ENCODE measurements around the gene PSMB2. TPM values are rescaled to one million over a fixed set of nuclear protein-coding genes. Genes with fewer than 3 reads are reported as not detected.
A peak's percentile ranks its signal among the peaks of the same experiment; 100 is the strongest.

The PSMB2 gene
- total and polyA plus RNA-seq, 7 donors = 29.3 to 66.5 (median 32.1) TPM

DNA sequence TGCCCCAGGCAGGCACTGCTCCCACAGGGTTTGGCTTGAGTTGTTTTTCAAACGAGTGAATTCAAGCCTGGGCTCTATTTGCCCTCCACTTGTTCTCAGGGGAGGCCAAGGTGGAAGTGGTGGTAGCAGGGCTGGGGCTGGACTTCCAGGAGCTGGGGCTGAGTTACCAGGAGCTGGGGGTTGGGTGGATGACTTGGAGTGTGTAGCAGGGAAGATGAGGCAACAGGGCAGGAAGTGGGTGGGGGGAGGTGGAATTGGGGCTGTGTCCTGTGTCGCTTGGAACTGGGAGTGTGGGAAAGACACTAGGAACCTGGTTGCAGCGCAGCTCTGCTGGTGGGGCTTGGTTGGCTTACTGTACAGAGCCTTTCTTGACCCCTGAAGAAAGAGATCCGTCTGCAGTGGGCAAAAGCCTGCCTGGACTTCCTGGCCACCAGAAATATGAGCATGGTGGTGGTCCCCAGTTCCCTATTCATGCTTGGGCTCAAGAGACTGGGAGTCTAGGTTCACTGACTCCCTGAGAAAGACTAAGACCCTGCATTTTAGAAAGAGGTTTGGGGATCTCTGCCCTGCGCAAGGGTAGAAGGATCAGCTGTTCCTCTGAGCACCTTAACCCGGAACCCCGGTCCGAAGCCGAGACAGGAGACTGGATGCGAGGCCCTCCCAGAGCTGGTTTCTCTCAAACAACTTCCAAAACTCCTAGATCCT, 65.1 kb downstream of the PSMB2 start:
- Histone ChIP-seq H3K27ac (no peak overlapping the region), H3K36me3 (no peaks in the 10 kb centered on the region), H3K27me3 (peaks cover 37 to 75% (median 63%) of the 10 kb centered on the region in 3 donors), H3K9me3 (no peaks in the 10 kb centered on the region), H3K4me1 (peaks cover 0 to 36% (median 32%) of the 10 kb centered on the region in 4 donors), H3K4me3 (peak overlapping the region in 2 of 4 donors; percentile 44 to 55)
- intact Hi-C loops (cut with DNase I) = no loop called here
- 69 to 88% methylated on average over 10 of the region's 10 CpGs for WGBS, 2 donors
- DNase-seq = no peak
- TF ChIP-seq, protein P1, sequence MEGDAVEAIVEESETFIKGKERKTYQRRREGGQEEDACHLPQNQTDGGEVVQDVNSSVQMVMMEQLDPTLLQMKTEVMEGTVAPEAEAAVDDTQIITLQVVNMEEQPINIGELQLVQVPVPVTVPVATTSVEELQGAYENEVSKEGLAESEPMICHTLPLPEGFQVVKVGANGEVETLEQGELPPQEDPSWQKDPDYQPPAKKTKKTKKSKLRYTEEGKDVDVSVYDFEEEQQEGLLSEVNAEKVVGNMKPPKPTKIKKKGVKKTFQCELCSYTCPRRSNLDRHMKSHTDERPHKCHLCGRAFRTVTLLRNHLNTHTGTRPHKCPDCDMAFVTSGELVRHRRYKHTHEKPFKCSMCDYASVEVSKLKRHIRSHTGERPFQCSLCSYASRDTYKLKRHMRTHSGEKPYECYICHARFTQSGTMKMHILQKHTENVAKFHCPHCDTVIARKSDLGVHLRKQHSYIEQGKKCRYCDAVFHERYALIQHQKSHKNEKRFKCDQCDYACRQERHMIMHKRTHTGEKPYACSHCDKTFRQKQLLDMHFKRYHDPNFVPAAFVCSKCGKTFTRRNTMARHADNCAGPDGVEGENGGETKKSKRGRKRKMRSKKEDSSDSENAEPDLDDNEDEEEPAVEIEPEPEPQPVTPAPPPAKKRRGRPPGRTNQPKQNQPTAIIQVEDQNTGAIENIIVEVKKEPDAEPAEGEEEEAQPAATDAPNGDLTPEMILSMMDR (IDR thresholded peaks at IDR 0.05) = no peak
- no peak for TF ChIP-seq POLR2AphosphoS5 (IDR thresholded peaks at IDR 0.05)
- TF ChIP-seq EP300 (IDR thresholded peaks at IDR 0.05) = no peak
- TF ChIP-seq POLR2A (IDR thresholded peaks at IDR 0.05) = no peak

DNA sequence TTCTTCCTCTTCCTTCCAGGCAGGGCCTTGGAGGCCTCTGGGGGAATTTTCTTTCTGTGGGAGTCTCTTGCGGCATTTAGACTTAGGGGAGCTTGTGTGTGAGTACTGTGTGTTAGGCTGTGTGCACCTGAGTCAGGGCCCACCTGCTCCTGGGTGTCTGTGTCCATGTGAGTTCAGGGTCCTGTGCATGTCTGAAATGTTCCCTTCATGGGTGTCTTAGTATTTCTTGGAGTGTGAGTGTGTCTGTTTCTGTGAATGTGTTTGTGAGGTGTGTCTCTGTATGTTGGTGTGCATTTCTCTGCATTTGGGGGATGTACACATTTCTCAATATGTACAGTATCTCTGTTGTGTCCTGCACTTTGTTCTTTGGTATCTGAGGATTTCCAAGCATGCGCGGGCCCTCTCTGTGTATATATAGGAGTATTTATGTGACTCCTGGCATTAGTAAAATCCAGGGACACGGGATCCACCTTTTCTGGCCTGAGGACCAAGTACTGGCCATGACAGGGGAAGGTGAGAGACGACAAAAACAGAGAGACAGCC, 65.8 kb downstream of the PSMB2 start:
- WGBS, 2 donors = 87 to 94% methylated on average over 5 of the region's 5 CpGs
- intact Hi-C loops (cut with DNase I) = no loop called here
- H3K36me3 ChIP-seq = no peaks in the 10 kb centered on the region
- TF ChIP-seq POLR2A (IDR thresholded peaks at IDR 0.05) = no peak
- no peak for TF ChIP-seq POLR2AphosphoS5 (IDR thresholded peaks at IDR 0.05)
- TF ChIP-seq, protein P1 (IDR thresholded peaks at IDR 0.05) = no peak
- no peak for TF ChIP-seq EP300 (IDR thresholded peaks at IDR 0.05)
- H3K4me1 ChIP-seq = peaks cover 0 to 36% (median 32%) of the 10 kb centered on the region in 4 donors
- no peak overlapping the region for H3K4me3 ChIP-seq
- peaks cover 37 to 82% (median 67%) of the 10 kb centered on the region in 3 donors for H3K27me3 ChIP-seq
- no peak for DNase-seq
- H3K27ac ChIP-seq = no peak overlapping the region
- no peaks in the 10 kb centered on the region for H3K9me3 ChIP-seq

DNA sequence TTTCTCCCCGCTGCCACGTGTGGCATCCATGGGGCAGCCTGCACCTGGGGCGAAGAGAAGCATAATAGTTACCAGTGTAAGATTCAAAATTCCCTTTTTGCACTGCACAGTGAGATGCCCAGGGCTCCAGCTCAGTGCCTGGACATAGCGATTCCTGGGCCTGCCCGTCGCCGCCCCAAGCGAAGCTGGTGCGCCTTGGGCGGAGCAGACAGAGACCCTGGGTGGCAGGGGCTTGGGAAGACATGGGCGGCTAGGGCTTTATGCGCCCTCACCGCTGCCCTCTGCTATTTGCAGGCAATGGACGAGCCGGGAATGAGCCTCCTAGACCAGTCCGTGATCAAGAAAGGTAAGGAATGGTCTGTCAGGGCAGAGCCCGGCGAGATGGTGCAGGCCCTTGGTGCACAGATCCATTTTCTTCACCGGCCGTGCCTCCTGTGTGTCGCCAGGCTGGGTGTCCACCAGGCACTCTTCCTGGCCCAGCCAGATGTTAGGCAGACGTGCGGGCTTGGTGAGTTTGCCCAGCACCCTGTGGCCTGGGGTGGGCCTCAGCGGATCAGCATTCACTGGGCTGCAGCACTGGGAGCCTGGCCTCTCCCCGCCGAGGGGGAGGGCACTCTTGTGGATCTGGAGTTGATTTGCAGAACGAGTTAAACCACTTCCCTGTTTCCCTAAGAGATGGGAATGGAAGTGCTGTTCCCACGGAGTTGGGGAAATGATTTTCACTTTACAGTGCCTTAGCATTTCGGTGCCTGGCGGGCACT, 66.5 kb downstream of the PSMB2 start:
- TF ChIP-seq POLR2A (IDR thresholded peaks at IDR 0.05) (no peak), EP300 (IDR thresholded peaks at IDR 0.05) (no peak), POLR2AphosphoS5 (IDR thresholded peaks at IDR 0.05) (no peak)
- TF ChIP-seq, protein P1 (IDR thresholded peaks at IDR 0.05) = no peak
- H3K9me3 ChIP-seq = no peaks in the 10 kb centered on the region
- H3K27me3 ChIP-seq = peaks cover 37 to 89% (median 73%) of the 10 kb centered on the region in 3 donors
- peaks cover 0 to 36% (median 32%) of the 10 kb centered on the region in 4 donors for H3K4me1 ChIP-seq
- intact Hi-C loops (cut with DNase I) = no loop called here
- no peak overlapping the region for H3K27ac ChIP-seq
- 66 to 80% methylated on average over 30 of the region's 30 CpGs for WGBS, 2 donors
- no peaks in the 10 kb centered on the region for H3K36me3 ChIP-seq
- no peak overlapping the region for H3K4me3 ChIP-seq
- no peak for DNase-seq

- H3K27me3 ChIP-seq = peaks cover 37 to 93% (median 73%) of the 10 kb centered on the region in 3 donors
- no peaks in the 10 kb centered on the region for H3K36me3 ChIP-seq
- WGBS, 2 donors = 33 to 75% methylated on average over 48 of the region's 48 CpGs
- no peaks in the 10 kb centered on the region for H3K9me3 ChIP-seq
- DNase-seq = no peak
- TF ChIP-seq POLR2A (IDR thresholded peaks at IDR 0.05) (no peak), EP300 (IDR thresholded peaks at IDR 0.05) (no peak), POLR2AphosphoS5 (IDR thresholded peaks at IDR 0.05) (no peak)
- TF ChIP-seq, protein P1 (IDR thresholded peaks at IDR 0.05) = no peak
- H3K27ac ChIP-seq = no peak overlapping the region
- intact Hi-C loops (cut with DNase I) = no loop called here
- peaks cover 0 to 36% (median 32%) of the 10 kb centered on the region in 4 donors for H3K4me1 ChIP-seq
- H3K4me3 ChIP-seq = peak overlapping the region in 1 of 4 donors; percentile 44
Measured at GRCh38 chr1:35574125-35574654, 67.1 kb downstream of the PSMB2 start.

Measured in sigmoid colon (tissue), 7 donors.